Epithelial cell of esophagus (primary cell): ENCODE measurements around the gene PATL1.
A peak's percentile ranks its signal among the peaks of the same experiment; 100 is the strongest.

Experiments
- DNase-seq: peaks from one replicate; pipeline ENCODE4 v3.0.0; 2010; ENCODE audit warnings: low read depth
- H3K4me3 ChIP-seq: 2 replicates; pipeline ENCODE4 v1.5.1; 2011; ENCODE audit warnings: mild to moderate bottlenecking, low read length, control low read depth
- CTCF ChIP-seq: IDR thresholded peaks from 2 replicates; pipeline ENCODE4 v1.5.1; 2011; ENCODE audit warnings: low read depth, mild to moderate bottlenecking, low read length, control low read depth, inconsistent platforms; ENCODE audit not compliant: insufficient read depth; ENCODE audit errors: missing control alignments

PATL1 gene

GRCh38 chr11:59680287-59681154 lies 11.7 kb upstream of the PATL1 start:
- H3K4me3 ChIP-seq, result no peak overlapping the region
- peak; percentile 91 for TF ChIP-seq CTCF
- DNase-seq, result peak; percentile 85

- no peak overlapping the region for H3K4me3 ChIP-seq
- no peak for TF ChIP-seq CTCF
Measured at GRCh38 chr11:59679347-59679746, 10.5 kb upstream of the PATL1 start.

GRCh38 chr11:59678813-59679165 lies 10.0 kb upstream of the PATL1 start:
- H3K4me3 ChIP-seq, result no peak overlapping the region
- DNase-seq, result no peak
- no peak for TF ChIP-seq CTCF

More at GRCh38 chr11:59679347-59679746, 10.5 kb upstream of the PATL1 start:
- DNase-seq, result no peak

GRCh38 chr11:59678118-59678812 lies 9.4 kb upstream of the PATL1 start:
- no peak for TF ChIP-seq CTCF
- no peak for DNase-seq
- H3K4me3 ChIP-seq, result no peak overlapping the region

- no peak overlapping the region for H3K4me3 ChIP-seq
- DNase-seq, result no peak
- TF ChIP-seq CTCF, result no peak
Measured at GRCh38 chr11:59676205-59676604, 7.4 kb upstream of the PATL1 start.

- no peak overlapping the region for H3K4me3 ChIP-seq
- no peak for DNase-seq
- TF ChIP-seq CTCF, result no peak
Measured at GRCh38 chr11:59674291-59674690, 5.5 kb upstream of the PATL1 start.
